H9 (cell line): ENCODE results near the gene HMGN4. TPM values are rescaled to one million over a fixed set of nuclear protein-coding genes. Genes with fewer than 3 reads are reported as not detected.

Source experiments
- DNase-seq: peaks from one replicate; pipeline ENCODE4 v3.0.0-alpha.2; 2017
- H2AFZ ChIP-seq: one replicate; pipeline ENCODE4 v1.6.1; 2013; ENCODE audit warnings: mild to moderate bottlenecking, low read length, control low read depth, moderate library complexity
- H2AK5ac ChIP-seq: 2 replicates; pipeline ENCODE4 v1.6.1; 2013; ENCODE audit warnings: low read length, control low read depth, mixed read lengths; ENCODE audit not compliant: insufficient read length
- H2BK120ac ChIP-seq: one replicate; pipeline ENCODE4 v1.6.1; 2013; ENCODE audit warnings: low read depth, mild to moderate bottlenecking, low read length, control low read depth, inconsistent platforms; ENCODE audit not compliant: poor library complexity, severe bottlenecking
- H2BK12ac ChIP-seq: 2 replicates; pipeline ENCODE4 v1.6.1; 2013; ENCODE audit warnings: low read length, control low read depth, mixed read lengths, low read depth; ENCODE audit not compliant: insufficient read length
- H2BK15ac ChIP-seq: 2 replicates; pipeline ENCODE4 v1.6.1; 2013; ENCODE audit warnings: low read depth, low read length, control low read depth
- H2BK20ac ChIP-seq: one replicate; pipeline ENCODE4 v1.6.1; 2013; ENCODE audit warnings: low read depth, mild to moderate bottlenecking, low read length, control low read depth, inconsistent platforms; ENCODE audit not compliant: poor library complexity, severe bottlenecking
- H2BK5ac ChIP-seq: 2 replicates; pipeline ENCODE4 v1.6.1; 2013; ENCODE audit warnings: low read length, control low read depth, mixed read lengths; ENCODE audit not compliant: insufficient read length
- H3K14ac ChIP-seq: 2 replicates; pipeline ENCODE4 v1.6.1; 2013; ENCODE audit warnings: low read length, control low read depth; ENCODE audit not compliant: insufficient read depth
- H3K18ac ChIP-seq: 2 replicates; pipeline ENCODE4 v1.6.1; 2013; ENCODE audit warnings: low read depth, mild to moderate bottlenecking, mixed read lengths, low read length, control low read depth; ENCODE audit not compliant: insufficient read length
- H3K23ac ChIP-seq: 2 replicates; pipeline ENCODE4 v1.6.1; 2013; ENCODE audit warnings: low read length, control low read depth, mixed read lengths, low read depth; ENCODE audit not compliant: insufficient read length
- H3K23me2 ChIP-seq: 2 replicates; pipeline ENCODE4 v1.6.1; 2013; ENCODE audit warnings: low read depth, mild to moderate bottlenecking, mixed read lengths, low read length, control low read depth; ENCODE audit not compliant: insufficient read length, poor library complexity, severe bottlenecking
- H3K27ac ChIP-seq: 2 replicates; pipeline ENCODE4 v1.5.1; 2013; ENCODE audit warnings: low read length, control low read depth, mixed read lengths, low read depth; ENCODE audit not compliant: insufficient read length
- H3K27me3 ChIP-seq: 2 replicates; pipeline ENCODE4 v1.6.1; 2013; ENCODE audit warnings: low read length, control low read depth, inconsistent platforms; ENCODE audit not compliant: insufficient read depth
- H3K4ac ChIP-seq: 2 replicates; pipeline ENCODE4 v1.6.1; 2013; ENCODE audit warnings: low read depth, mild to moderate bottlenecking, control low read depth, inconsistent platforms, low read length, moderate library complexity
- H3K4me1 ChIP-seq: 2 replicates; pipeline ENCODE4 v1.6.1; 2013; ENCODE audit warnings: low read length, control low read depth, inconsistent platforms; ENCODE audit not compliant: insufficient read depth
- H3K4me2 ChIP-seq: 2 replicates; pipeline ENCODE4 v1.6.1; 2013; ENCODE audit warnings: low read length, control low read depth, mixed read lengths; ENCODE audit not compliant: insufficient read length, insufficient read depth
- H3K56ac ChIP-seq: 2 replicates; pipeline ENCODE4 v1.6.1; 2013; ENCODE audit warnings: low read depth, mild to moderate bottlenecking, mixed read lengths, low read length, control low read depth; ENCODE audit not compliant: insufficient read length
- H3K79me1 ChIP-seq: 2 replicates; pipeline ENCODE4 v1.6.1; 2013; ENCODE audit warnings: low read depth, mild to moderate bottlenecking, moderate library complexity, low read length, control low read depth, inconsistent platforms; ENCODE audit not compliant: insufficient read depth, poor library complexity, severe bottlenecking
- H3K79me2 ChIP-seq: 2 replicates; pipeline ENCODE4 v1.6.1; 2013; ENCODE audit warnings: low read length, control low read depth, inconsistent platforms; ENCODE audit not compliant: insufficient read depth
- H3K9ac ChIP-seq: 2 replicates; pipeline ENCODE4 v1.6.1; 2013; ENCODE audit warnings: low read length, control low read depth, mixed read lengths; ENCODE audit not compliant: insufficient read length; ENCODE audit errors: extremely low read depth
- H3K9me3 ChIP-seq: one replicate; pipeline ENCODE4 v1.6.1; 2013; ENCODE audit warnings: low read depth, low read length, inconsistent platforms; ENCODE audit not compliant: control insufficient read depth
- H3T11ph ChIP-seq: one replicate; pipeline ENCODE4 v1.6.1; 2013; ENCODE audit warnings: mild to moderate bottlenecking, low read length, control low read depth, inconsistent platforms
- H4K20me1 ChIP-seq: one replicate; pipeline ENCODE4 v1.6.1; 2013; ENCODE audit not compliant: control insufficient read depth, insufficient read length, insufficient read depth
- H4K5ac ChIP-seq: 2 replicates; pipeline ENCODE4 v1.6.1; 2013; ENCODE audit warnings: low read depth, mild to moderate bottlenecking, mixed read lengths, low read length, control low read depth; ENCODE audit not compliant: insufficient read length
- H4K8ac ChIP-seq: replicated peaks from 2 replicates; pipeline ENCODE4 v1.6.1; 2013; ENCODE audit warnings: low read length, control low read depth, mixed read lengths, low read depth; ENCODE audit not compliant: insufficient read length
- H4K91ac ChIP-seq: 2 replicates; pipeline ENCODE4 v1.6.1; 2013; ENCODE audit warnings: low read depth, mild to moderate bottlenecking, moderate library complexity, mixed read lengths, low read length, control low read depth; ENCODE audit not compliant: insufficient read length
- H3K27ac Mint-ChIP-seq, 3 experiments: 2 replicates in 2 of 3; 3 replicates in 1 of 3; pipeline ENCODE4 v1.8.0; 2020 to 2021; ENCODE audit warnings: mixed read lengths in 3 of 3, mild to moderate bottlenecking in 1 of 3, moderate library complexity in 1 of 3
- H3K27me3 Mint-ChIP-seq: 2 replicates; pipeline ENCODE4 v1.8.0; 2021; ENCODE audit warnings: low read depth, mild to moderate bottlenecking, moderate library complexity, mixed read lengths
- H3K36me3 Mint-ChIP-seq, 3 experiments: 2 replicates in 2 of 3; 3 replicates in 1 of 3; pipeline ENCODE4 v1.8.0; 2020 to 2021; ENCODE audit warnings: low read depth in 3 of 3, mixed read lengths in 3 of 3; ENCODE audit not compliant: insufficient read depth in 1 of 3
- H3K4me1 Mint-ChIP-seq, 2 experiments: 2 replicates each; pipeline ENCODE4 v1.8.0; 2020; ENCODE audit warnings: mixed read lengths in 2 of 2
- H3K4me3 Mint-ChIP-seq, 2 experiments: 2 replicates in 1 of 2; 3 replicates in 1 of 2; pipeline ENCODE4 v1.8.0; 2020 to 2021; ENCODE audit warnings: mild to moderate bottlenecking in 2 of 2, mixed read lengths in 2 of 2, moderate library complexity in 1 of 2
- H3K9me3 Mint-ChIP-seq, 2 experiments: 2 replicates in 1 of 2; 3 replicates in 1 of 2; pipeline ENCODE4 v1.8.0; 2020; ENCODE audit warnings: mild to moderate bottlenecking in 2 of 2, mixed read lengths in 2 of 2, moderate library complexity in 1 of 2
- CTCF ChIP-seq: fragments of 200-600 bp; sonication (generic); conservative IDR thresholded peaks from 3 replicates; pipeline ENCODE4 v1.8.0; 2021; ENCODE audit warnings: antibody characterized with exemption, mild to moderate bottlenecking
- WGBS: extraction: QIAGEN DNeasy Blood & Tissue Kit; methylation state at CpG from one replicate; pipeline ENCODE4 v1.1.7; 2013; ENCODE audit warnings: missing lambda C conversion rate, low lambda C conversion rate, mixed read lengths; ENCODE audit not compliant: insufficient read length; ENCODE audit errors: extremely low coverage; 5-methylcytosine and 5-hydroxymethylcytosine counted together
- total RNA-seq: library from RNA; stranded (reverse); gene quantifications from 2 replicates; pipeline ENCODE4 v1.2.1, GENCODE V29; 2021

HMGN4 gene
- total RNA-seq, 1 experiment from 2014 or later: 50.4 TPM

GRCh38 chr6:26532699-26533531 lies 5.3 kb upstream of the HMGN4 start:
- no peaks in the 10 kb centered on the region for H3K9me3 ChIP-seq
- WGBS: no CpG with 5 or more reads among the region's 28 CpGs
- H3K4me3 Mint-ChIP-seq: peak overlapping the region; percentile 95 to 98
- no peak for TF ChIP-seq CTCF
- H2AK5ac ChIP-seq: no peak overlapping the region
- H3K18ac ChIP-seq: peak overlapping the region; percentile 47
- peak overlapping the region; percentile 77 for H3K4me2 ChIP-seq
- no peak overlapping the region for H3T11ph ChIP-seq
- no peak overlapping the region for H2BK5ac ChIP-seq
- no peaks in the 10 kb centered on the region for H3K79me2 ChIP-seq
- peak overlapping the region; percentile 68 for H3K9ac ChIP-seq
- H3K23me2 ChIP-seq: peaks cover 3% of the 10 kb centered on the region
- no peak overlapping the region for H3K4ac ChIP-seq
- H3K23ac ChIP-seq: no peak overlapping the region
- peak overlapping the region; percentile 54; the same call in 1 of the 2 replicates for H3K14ac ChIP-seq
- H4K5ac ChIP-seq: no peak overlapping the region
- no peak overlapping the region for H2BK15ac ChIP-seq
- no peak overlapping the region for H2BK20ac ChIP-seq
- H2AFZ ChIP-seq: peak overlapping the region; percentile 93
- no peak overlapping the region for H2BK120ac ChIP-seq
- H3K4me1 ChIP-seq: peaks cover 4% of the 10 kb centered on the region; the same call in 1 of the 2 replicates
- no peaks in the 10 kb centered on the region for H3K79me1 ChIP-seq
- peaks cover 12% of the 10 kb centered on the region for H3K27me3 Mint-ChIP-seq
- no peaks in the 10 kb centered on the region for H3K27me3 ChIP-seq
- no peak overlapping the region for H4K91ac ChIP-seq
- no peak overlapping the region for H2BK12ac ChIP-seq
- peak overlapping the region; percentile 70 to 93 (median 92) for H3K27ac Mint-ChIP-seq
- DNase-seq: peak; percentile 90
- H3K9me3 Mint-ChIP-seq: peaks cover 2 to 3% of the 10 kb centered on the region in 2 experiments; a peak in 2 of 5 replicates
- H3K36me3 Mint-ChIP-seq: no peaks in the 10 kb centered on the region; a peak in 1 of 7 replicates
- H3K27ac ChIP-seq: peak overlapping the region; percentile 34
- peaks cover 41 to 42% of the 10 kb centered on the region in 2 experiments for H3K4me1 Mint-ChIP-seq
- H4K8ac ChIP-seq: no peak overlapping the region
- H3K56ac ChIP-seq: no peak overlapping the region
- no peaks in the 10 kb centered on the region for H4K20me1 ChIP-seq
